Activated CD4-positive, alpha-beta T cell treated with anti-CD3 and anti-CD28 coated beads, Interleukin-2, Interleukin-6, amounts not matched to agents 100 ng/mL and 50 ng/mL, durations not matched to agents 16 hours and 8 hours (primary cell): ENCODE measurements around the gene ATP5PD.
"Not testable (repeated sequence)": the region's sequence is repeated elsewhere in the genome, so short reads cannot be mapped to it uniquely, and the experiment has no call there.

ENCODE experiments used
- DNase-seq: peaks from one replicate; pipeline ENCODE4 v3.0.0-alpha.2; 2020

ATP5PD gene

DNA sequence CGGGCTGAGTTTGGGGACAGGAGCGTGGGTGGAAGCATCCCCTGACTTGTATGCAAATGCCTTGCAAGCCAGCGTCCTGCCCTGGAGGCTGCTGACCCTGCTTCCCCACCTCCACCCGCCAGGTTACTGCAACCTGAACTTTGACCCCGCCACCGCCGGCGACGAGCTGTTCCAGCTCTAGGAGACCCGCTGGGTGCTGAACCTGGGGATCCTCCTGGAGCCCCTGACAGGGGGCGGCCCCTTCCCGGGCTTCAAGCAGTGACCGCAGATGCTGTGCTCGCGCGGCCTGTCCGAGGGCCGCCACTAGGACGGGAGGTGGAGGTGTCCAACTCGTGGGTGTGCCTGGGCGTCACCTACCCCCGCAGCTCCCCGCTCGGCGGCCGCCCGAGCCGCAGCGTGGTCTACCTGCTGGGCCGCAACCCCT, 30.3 kb upstream of the ATP5PD start:
- DNase-seq = no peak

DNA sequence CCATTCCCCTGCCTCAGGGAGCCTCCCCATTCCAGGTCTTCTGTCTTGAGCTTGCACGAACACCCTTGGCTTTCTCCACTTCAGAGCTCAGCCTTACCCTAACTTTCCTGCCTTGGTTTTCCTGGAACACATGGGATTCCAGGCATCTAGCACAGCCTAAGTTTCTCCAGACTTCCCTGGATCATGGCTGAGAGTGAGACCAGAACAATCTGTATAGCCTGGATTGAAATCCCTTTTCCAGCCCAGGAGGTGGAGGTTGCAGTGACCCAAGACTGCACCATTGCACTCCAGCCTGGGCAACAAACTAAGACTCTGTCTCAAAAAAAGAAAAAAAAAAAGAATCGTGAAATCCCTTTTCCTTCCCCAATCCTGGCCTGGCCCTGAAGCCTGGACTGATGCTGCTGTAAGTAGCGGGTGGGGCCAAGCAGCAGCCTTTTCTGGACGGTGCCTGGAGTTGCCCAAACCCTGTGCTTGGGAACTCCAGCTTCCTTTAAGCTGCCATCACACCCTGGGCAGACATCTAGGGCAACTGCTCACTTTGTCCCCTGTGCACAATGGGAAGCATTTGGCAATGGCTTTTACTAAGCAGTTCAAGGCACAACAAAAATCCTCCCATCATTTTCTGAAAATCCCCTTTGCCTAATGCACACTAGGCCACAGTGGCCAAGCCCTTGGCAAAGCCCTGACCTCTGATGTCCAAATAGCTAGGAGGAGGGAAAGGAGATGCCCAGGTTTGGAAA, 29.0 kb upstream of the ATP5PD start:
- DNase-seq = no peak

DNA sequence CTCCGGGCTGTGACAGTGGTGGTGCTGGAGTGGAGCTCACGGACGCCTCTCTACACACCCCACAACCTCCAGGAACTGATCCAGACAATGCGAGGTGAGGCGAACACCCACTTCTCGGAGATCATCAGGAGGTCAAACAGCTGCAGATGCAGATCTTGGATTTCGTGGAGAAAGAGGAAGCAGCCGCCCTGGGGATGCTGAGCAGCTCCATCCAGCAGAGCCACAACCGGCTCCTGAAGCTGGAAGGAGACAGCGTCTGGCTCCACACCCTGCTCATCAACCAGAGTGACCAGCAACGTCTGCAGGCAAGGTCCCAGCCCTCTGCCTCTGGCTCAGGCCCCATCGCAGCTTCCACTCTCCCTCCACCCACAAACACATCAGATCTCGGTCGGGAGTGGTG, 27.8 kb upstream of the ATP5PD start:
- DNase-seq = no peak

DNA sequence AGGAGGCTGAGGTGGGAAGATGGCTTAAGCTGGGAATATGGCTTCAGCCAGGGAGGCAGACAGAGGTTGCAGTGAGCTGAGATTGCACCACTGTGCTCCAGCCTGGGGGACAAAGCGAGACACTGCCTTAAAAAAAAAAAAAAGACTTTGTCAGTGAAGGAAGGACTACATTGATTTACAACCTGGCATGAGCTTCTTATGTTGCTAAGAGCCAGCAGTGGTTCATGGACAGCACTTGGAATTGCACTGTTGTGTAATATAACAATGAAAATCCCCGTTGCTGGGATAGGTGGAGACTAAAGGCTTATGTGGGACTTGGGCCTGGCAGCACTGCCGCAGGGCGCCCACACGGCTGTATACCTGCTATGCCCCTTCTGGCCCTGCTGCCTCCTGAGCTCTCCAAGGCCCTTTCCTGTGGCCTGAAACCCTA, 26.9 kb upstream of the ATP5PD start:
- no peak for DNase-seq

DNA sequence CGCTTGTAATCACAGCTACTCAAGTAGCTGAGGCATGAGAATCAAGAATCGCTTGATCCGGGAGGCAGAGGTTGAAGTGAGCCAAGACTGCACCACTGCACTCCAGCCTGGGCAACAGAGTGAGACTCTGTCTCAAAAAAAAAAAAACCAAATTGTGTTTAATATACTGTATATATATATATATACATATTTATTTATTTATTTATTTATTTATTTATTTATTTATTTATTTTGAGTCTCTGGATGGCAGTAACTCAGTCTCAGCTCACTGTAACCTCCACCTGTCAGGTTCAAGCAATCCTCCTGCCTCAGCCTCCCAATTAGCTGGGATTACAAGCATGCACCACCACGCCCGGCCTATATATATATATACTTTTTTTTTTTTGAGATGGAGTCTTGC, 26.1 kb upstream of the ATP5PD start:
- DNase-seq = not testable (repeated sequence)

DNA sequence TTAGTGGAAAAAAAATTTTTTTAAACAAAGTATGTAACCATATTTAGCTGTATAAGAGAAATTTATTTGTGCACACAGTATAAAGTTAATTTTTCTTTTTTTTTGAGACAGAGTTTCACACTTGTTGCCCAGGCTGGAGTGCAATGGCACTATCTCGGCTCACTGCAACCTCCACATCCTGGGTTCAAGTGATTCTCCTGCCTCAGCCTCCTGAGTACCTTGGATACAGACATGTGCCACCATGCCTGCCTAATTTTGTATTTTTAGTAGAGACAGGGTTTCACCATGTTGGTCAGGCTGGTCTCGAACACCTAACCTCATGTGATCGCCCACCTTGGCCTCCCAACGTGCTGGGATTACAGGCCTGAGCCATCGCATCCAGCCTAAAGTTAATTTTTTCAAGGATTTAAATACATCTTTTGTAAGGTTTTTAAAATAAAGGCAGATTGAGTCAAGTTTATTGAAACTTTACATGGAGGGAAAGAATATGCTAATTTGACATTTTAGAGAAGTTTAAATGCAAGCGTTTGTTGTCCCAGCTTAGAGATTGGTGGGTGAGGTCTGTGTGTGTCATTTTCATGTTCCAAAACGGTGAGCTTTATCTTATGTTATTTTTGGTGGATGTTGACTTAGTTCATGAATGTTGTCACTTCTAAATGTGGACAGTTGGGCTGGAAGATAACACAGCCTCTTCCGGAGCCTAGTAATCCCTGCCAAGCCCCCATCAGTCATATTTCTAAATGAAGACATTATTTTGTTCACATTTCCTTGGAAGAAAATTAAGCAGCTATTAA, 24.9 kb upstream of the ATP5PD start:
- DNase-seq = not testable (repeated sequence)

DNA sequence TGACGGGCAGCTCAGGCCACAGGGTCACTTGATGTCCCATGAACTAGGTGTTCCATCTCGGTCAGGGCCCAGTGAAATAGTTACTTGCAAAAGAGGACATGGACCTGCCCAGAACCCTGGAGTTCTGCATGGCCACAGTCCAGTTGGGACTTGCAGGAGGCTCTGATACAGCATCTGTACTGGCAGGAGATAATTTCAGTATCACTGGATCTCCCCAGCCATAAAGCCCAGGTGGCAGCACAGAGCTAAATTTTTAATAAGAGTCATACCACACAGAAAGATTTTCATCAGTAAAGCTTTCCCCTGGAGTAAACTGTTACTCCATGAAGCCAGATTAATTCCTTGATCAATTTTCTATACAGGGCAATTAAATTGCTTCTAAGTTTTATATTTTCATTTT, 23.0 kb upstream of the ATP5PD start:
- DNase-seq = no peak

DNA sequence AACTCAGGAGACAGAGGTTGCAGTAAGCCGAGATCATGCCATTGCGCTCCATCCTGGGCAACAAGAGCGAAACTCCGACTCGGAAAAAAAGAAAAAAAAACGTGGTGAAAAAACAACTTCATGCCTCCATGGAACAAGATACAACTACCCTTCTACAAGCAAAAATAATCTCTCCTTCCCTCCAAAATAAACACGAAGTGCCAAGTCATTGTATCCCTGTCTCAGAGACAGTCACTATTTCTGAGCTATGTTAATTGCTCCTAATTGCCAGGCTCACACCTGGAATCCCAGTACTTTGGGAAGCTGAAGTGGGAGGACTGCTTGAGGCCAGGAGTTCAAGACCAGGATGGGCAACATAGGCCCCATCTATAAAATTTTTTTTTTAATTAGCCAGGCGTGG, 22.0 kb upstream of the ATP5PD start:
- DNase-seq = no peak

DNA sequence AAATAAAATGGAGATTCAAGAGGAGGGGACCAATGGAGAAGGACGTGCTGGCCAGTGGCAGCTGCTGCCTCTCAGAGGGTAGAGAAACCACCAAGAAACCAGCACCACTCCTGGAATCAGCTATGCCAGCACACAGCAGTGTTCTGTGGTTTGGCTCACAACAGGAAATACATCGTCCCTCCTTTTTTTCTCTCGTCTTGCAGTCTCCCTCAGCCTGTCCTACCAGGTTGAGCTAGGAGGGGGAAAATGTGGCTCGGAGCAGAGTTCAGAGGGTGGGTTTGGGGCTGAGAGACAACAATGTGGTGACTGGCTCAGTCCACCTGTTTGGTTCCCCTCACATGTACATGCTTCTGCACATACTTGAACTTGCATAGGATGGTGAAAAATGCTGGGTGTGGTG, 21.1 kb upstream of the ATP5PD start:
- DNase-seq = peak; percentile 72

DNA sequence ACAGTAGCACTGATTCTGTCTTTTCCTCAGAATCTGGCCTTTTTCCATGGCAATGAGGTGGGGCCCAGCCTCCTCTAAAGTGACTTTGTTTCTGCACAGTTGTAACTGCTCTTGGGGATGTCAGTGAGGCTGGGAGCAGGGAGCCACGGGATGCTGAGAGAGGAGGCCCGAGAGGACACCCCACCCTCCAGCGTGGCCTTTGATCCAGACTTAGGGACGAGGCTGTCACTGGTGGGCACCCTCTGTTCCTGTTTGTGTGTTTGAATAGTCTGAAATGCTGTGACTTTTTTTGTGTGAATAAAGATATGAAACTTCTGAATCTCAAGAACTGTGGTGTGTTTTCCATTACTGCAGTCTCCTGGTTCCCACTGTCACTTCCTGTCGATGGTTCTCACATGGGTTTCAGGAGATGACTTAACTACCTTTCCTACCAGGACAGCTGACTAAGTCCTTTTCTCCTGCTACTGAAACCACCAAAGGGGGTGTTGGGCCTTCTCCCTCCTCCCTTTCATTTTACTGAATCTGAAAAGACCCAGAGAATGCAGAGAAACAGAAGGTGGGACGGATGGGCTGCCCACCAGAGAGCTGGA, 18.9 kb upstream of the ATP5PD start:
- peak; percentile 66 for DNase-seq

DNA sequence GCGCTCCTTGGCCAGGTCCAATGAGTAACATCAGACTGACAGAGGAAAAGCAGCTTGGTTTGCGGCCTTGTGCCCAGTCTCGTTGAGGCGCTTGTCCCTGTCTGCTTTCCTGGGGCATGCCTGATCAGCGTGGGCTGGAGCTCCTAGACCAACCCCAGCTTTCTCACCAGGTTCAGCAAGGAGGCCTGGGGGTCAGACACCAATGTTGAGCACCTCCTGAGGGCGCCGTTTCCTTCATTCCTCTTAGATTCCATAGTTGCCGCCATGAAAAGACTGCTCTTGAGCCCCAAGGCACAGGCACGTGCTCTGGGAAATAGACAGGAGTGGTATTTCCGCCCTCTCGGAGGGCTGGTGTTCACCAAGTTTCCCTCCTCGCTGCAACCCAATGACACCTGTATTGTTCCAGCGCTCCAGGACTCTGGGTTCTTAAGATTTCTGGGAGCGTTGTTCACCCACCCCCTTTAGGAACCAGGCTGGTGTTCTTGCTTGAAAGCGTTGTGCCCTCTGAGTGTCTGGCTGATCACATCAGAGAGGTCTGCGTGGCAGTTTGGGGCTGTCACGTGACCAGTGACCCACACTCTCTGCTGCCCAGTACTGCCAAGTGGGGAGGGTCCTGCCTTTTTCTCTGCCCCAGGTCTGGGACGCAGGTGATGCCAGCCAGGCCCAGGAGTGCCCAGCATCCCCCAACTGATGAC, 18.2 kb upstream of the ATP5PD start:
- DNase-seq = no peak

DNA sequence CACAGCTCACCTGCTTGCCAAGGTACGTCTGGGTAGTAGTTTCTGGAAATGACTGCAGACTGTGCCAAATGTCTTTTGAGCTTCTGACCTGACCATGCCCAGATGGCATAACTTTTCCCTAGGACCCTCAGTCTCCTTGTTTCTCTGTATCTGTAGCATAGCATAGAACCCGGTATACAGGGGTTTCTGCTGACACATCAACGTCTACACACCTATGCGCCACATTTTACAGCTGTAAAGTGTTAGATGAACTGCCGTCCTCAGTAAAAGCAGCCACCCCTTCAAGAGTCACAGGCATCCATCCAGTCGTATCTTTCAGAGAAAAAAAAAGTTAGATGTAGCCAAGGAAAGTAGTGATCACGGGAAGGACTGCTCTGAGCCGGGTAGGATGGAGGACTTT, 17.7 kb upstream of the ATP5PD start:
- no peak for DNase-seq

DNA sequence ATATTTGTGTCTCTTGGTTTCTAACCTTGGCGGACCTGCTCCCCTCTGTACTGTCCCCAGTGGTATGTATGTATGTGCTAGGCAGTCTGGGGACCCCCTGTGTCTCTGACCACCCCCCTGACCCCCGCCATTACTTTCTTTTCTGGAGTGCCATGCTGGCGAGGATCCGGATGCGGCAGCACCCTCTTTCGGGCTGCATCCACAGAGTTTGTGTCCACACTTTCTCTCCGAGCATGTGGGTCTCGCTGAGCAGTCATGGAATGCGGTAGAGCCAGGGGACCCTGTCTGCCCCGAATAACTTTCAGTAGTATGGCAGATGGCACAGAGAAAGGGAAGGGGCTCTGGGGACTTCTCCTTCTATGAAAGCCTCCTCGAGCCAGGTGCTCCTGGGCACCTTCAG, 17.3 kb upstream of the ATP5PD start:
- DNase-seq = no peak

DNA sequence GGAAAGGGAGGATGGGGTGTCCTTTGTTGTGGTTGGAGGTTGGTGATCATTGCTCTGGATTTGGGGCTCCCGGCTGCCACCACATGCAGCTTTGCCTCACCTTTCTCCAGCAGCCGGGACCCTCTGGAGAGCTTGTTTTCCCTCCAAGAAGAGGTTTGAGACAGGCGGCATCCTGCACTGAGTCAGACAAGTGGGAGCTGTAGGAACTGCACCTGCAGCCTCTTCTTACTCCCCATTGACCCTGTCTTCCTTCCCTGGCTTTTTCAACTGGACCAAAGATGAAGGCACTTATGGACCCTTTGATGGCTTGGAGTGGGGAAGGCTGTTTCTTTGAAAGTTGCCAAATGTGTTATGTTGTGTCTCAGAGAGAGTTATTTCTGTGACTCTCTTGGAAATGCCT, 16.9 kb upstream of the ATP5PD start:
- DNase-seq = no peak

DNA sequence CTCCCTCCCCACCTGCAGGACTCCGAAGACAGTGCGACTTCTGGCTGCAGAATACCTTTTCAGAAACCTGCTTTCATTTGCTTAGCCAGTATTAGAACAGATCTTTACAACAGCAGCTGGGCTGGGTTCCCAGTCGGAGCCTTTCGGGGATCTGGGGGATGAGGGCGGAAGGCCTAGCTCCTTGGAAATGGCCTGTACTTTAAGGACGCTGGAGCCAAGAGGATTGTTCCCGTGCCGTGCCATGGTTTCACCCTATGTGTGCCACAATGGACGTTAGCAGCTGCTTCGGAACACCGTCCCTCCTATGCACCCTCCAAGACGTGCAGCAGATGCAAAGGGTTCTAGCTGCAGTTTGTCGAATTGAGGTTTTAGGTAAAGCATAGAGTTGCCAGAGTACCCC, 16.4 kb upstream of the ATP5PD start:
- no peak for DNase-seq

DNA sequence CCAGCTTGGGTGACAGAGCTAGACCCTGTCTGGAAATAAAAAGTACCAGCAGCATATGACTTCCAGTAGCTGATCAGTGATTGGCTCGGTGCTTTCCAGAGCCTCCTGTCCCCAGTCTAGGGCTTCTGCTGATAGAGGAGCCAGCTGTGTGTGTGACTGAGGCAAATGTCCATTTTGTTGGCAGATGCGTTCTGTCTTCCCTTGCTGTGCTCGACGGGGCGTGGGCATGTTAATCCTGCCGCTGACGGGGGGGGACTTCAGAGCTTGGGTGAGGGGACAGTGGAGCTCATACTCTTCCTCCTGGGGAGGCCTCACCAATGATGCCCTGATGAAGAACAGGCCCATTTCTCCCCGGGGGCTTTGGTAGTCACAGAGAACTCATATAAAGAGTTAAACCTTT, 14.8 kb upstream of the ATP5PD start:
- no peak for DNase-seq

DNA sequence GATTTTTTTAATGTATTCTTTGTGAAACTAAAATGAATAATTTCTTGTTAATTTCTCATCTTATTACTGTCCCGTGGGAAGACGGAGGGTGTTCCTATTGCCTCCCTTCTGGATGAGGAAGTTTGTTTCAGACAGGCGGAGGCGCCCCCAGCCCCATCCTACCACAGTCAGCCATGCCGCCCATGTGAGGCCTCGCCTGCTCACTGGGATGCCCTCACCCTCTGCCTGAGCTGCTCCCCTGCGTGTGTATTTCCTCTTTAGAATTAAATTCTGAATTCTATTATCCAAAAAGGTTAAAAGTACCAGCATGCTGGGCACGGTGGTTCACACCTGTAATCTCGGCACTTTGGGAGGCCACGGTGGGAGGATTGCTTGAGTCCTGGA, 14.3 kb upstream of the ATP5PD start:
- DNase-seq = no peak

DNA sequence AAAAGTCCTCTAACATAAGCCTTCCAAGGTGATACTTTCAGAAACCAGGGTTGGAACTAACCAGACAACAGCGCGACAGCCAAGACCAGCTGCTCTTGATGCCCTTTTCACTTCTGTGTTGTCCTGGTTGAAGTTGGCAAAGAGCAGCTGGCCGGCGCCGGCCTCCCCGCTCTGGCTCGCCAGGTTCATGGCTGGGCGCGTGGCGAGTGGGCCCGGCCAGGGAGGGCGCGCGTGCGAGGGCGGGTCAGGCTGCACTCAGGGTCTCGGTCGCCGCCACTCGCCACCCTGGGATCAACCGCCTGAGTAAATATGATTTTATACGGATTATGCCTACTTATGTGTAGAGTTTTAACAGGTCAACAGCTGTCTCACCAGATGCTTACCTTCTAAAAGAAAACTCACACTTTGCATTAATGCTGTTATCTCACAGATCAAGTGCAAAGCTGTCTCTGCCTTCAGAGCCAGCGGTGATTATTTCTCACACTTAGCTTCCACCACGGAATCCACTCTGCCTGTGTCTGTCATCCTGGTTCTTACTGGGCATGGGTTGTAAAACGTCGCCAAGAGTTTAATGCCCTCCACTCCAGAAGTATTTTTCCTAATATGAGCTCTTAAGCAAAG, 13.8 kb upstream of the ATP5PD start:
- DNase-seq = no peak

DNA sequence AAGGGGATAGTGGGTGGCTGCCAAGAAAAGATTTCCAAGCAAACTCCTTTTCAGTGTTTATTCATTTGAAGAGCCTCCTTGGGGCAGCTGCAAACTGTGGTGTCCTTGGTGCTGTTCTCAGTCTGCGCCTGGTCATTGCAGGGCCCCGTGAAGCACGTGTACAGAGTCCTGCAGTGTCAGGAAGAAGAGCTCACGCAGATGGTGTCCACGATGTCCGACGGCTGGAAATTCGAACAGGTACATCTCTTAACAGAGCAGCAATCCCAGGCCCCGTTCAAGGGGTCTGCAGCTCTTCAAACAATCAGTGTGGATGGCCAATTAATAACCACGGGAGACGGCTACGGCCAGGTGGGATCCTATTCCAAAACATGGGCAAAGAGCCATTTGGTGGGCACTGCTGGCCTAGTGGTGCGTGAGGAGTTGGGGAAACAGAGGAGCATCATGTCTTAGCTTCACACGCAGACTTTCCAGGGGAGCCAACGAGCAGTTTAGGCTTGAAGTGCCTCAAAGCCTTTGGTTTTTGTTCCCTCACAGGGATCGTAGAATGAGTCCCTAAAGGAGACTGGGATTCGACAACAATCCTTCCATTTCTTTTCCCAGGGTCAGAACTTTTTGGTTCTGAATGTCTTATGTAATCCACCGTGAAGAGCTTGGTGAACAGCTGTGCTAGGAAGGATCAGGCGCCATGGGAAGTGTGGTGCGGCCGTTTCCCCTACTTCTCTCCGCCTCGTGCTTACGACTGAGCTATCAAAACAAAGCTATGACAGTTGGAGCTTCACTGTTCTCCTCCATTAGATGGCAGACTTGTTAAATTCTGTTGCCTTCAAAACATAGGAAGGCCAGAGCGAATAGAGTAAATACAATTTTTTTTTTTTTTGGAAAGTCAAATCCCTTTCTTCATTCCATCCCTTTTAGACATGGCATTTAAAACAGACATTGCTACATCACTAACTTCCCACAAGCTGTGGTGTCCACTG, 12.9 kb upstream of the ATP5PD start:
- no peak for DNase-seq

DNA sequence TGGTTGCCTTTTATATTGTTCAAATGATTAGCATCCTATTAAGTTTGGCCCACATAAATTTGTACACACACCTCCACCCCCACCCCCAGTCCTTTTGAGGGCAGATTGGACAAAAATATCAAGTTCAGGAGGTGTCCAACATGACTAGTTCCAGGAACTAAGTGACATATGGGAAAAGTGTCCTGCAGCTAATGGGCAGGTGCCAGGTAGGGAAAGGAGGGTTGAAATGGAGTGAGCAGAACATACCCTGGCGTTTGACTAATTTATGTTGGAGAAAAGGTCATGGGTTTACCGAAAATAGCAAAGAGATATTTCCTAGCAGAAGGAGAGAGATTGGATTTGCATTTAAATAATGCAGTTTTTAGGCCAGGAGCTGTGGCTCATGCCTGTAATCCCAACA, 5.2 kb upstream of the ATP5PD start:
- no peak for DNase-seq

DNA sequence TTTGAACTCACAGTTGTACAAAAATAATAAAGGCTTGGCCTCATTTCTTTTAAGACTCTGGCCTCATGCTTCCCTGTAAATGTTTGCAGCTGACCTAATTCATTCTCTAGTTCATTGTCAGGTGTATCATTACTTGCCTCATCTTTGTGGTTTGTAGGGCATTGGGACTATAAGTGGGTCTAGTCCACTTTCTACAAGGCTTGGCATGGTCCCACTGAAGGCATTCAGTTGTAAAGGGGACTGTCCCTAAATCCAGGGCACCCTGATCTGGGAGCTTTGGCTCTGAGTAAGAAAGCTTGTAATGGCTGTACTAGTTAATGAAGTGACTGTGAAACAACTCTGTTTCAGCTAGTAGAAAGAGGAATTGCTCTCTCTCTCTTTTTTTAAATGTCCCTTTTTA, 2.9 kb upstream of the ATP5PD start:
- DNase-seq = no peak

DNA sequence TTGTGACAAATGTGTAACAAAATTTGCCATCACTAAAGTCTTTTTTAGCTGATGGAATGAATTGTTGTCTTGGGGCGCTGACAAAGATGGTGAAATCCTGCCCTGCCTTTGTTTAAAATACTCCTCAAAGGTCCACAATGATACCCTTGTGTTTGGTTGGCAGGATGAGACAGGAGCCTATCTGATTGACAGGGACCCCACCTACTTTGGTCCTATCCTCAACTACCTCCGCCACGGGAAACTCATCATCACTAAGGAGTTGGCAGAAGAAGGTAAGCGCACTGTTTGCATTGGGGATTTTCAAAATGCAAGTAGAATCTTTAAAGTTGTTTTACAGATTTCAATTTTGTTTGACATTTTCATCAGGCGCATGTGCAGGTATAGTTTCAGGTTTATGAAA, 2.3 kb upstream of the ATP5PD start:
- no peak for DNase-seq
